Right ventricle myocardium inferior (tissue), 1 donor: ENCODE measurements around the gene RBPMS2. TPM values are rescaled to one million over a fixed set of nuclear protein-coding genes. Genes with fewer than 3 reads are reported as not detected.
"Not testable (repeated sequence)": the region's sequence is repeated elsewhere in the genome, so short reads cannot be mapped to it uniquely, and the experiment has no call there.

Source experiments
- ATAC-seq: fragments of 200-7000 bp; cut with Tn5 transposase; one replicate; pipeline ENCODE4 v1.9.1; 2020; ENCODE audit warnings: mild to moderate bottlenecking, moderate library complexity
- DNase-seq: peaks from one replicate; pipeline ENCODE4 v3.0.0; 2021; ENCODE audit errors: missing footprints
- intact Hi-C: fragments of 100-400 bp; cut with DNase I; formaldehyde crosslinking; loops from one replicate; pipeline ENCODE4 v1.11.0; 2022
- long read RNA-seq: library from polyadenylated mRNA; unstranded; transcript quantifications from one replicate; pipeline ENCODE4 v2.0.0, GENCODE V29; 2021
- total RNA-seq: library from RNA; stranded (reverse); fragmentation: NEBNext Ultra II Directional; extraction: Animal tissue kit (Norgen Biotek cat#: 25700); gene quantifications from one replicate; pipeline ENCODE4 v1.2.1, GENCODE V29; 2021
- donor health status: DM: no; HTN: yes; CAD: no; lungs with severe emphysema.

RBPMS2 gene
- 255 TPM for total RNA-seq
- long read RNA-seq, transcript RBPMS2-201 (8 exons, 2,008 nt) = major isoform, 80 of 135 reads
- long read RNA-seq, partial matches to known transcripts = 45 of 135 reads
- long read RNA-seq, other reads (novel, unspliced or antisense) = 10 of 135 reads

DNA sequence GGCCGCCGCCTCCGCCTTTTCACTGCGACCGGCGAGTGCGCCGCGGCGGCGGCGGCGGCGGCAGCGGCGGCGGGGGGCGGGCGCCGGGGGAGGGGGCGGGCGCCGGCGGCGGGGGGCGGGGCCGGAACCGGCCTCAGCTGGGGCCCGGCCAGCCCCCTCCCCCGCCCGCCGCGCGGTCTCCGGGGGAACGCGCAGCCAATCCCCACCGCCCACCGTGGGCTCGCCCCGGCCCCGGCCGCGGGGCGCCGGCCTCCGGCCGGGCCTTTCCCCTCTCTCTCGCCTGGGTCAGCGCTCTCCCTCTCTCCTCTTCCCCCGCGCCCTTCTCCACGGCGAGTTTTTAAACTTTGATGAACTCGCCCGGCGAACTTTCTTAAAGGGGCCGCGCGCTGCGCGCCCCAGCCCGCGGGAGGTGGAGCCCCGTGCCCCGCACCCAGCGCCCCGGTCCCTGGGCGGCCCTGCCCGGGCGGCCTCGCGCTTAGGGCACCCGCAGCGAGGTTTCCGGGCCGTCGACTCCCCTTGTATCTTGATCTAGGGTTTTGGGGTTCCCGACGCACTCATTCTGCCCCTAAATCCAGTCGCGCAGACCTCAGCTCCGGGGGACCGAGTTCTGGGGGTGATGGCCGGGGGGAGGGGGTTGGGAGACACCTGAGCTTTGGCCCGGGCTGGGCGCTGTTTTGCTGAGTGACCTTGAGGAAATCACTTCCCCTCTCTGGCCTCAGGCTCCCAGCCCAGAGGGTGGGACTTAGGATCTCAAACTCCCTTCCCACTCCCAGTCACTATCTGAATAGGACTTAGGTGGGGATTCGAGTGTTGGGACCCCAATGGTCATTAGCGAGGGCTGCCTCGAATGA lies at the start of gene RBPMS2:
Gene RBPMS2, minus strand, starts transcription at position 39 of the 851 bp plus-strand sequence. CDS start 270 bp downstream, outside the sequence.
- no peak for DNase-seq
- intact Hi-C loops = loop anchor here (5.0 kb wide), 1 partner anchor 33 kb away; no protein-coding TSS in a partner anchor
- ATAC-seq = peak; percentile 58

DNA sequence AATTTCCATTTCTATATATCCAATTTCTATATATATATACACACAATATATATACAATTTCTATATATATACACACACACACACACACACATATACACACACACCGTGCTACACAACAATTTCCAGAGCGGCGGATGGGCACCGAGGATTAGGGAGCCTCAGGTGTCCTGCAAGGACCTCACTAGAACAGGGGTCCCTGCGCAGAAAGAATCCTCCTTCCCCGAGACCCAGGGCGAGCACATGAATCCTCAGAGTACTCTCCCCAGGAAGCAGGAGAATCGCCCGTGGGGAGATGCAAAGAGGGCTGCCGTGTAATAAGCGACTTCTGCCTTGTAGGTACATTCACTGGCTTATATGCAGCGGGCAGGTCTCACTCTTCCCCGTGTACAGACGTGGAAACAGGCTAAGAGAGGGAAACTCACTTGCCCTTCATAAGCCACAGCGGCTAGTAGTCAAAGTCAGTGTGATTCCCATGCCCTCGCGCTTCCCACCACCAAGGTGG lies 49.6 kb upstream of the RBPMS2 start:
- intact Hi-C loops = no loop called here

DNA sequence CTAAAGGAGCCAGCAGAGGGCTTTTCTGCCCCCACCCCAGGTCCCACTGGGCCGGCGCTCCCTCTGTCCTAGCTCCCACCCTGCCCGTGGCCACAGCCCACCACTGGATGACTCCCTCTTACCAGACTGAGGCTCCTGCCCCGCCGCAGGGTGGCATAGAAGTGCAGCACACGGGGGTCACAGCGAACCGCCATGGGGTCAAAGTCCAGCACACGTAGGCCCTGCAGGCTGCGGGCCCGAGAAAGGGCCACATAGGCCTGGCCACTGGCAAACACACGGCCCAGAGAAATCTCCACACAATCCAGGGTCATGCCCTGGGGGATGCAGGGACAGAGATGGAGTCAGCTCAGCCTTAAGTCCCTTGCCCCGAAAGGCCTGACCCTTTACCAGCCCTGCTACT lies 41.1 kb upstream of the RBPMS2 start:
- no peak for ATAC-seq
- no peak for DNase-seq
- intact Hi-C loops = no loop called here

More for the DNA sequence above, 49.6 kb upstream of the RBPMS2 start:
- ATAC-seq (no peak), DNase-seq (no peak)

DNA sequence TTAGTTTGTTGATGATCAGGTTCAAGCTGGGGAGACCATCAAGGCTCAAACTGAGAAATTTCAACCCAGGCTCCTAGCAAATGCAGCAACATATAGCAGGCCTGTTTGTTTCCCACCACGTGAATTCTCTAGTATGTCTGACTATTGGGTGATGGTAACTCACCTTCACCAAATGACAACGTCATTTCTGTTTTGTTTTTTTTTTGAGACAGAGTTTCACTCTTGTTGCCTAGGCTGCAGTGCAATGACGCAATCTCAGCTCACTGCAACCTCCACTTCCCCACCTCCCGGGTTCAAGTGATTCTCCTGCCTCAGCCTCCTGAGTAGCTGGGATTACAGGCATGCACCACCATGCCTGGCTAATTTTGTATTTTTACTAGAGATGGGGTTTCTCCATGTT lies 39.6 kb upstream of the RBPMS2 start:
- intact Hi-C loops, ATAC-seq: not testable (repeated sequence)

DNA sequence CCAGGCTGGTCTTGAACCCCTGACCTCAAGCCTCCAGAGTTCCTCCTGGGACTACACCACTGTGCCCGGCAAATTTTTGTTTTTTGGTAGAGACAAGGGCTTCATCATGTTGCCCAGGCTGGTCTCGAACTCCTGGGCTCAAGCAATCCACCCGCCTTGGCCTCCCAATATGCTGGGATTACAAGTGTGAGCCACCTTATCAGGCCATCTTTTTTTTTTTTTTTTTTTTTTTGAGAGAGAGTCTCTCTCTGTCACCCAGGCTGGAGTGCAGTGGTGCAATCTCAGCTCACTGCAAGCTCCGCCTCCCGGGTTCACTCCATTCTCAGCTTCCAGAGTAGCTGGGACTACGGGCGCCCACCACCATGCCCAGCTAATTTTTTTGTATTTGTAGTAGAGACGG lies 38.9 kb upstream of the RBPMS2 start:
- DNase-seq, ATAC-seq, intact Hi-C loops: not testable (repeated sequence)

More for the DNA sequence above, 39.6 kb upstream of the RBPMS2 start:
- DNase-seq = not testable (repeated sequence)

DNA sequence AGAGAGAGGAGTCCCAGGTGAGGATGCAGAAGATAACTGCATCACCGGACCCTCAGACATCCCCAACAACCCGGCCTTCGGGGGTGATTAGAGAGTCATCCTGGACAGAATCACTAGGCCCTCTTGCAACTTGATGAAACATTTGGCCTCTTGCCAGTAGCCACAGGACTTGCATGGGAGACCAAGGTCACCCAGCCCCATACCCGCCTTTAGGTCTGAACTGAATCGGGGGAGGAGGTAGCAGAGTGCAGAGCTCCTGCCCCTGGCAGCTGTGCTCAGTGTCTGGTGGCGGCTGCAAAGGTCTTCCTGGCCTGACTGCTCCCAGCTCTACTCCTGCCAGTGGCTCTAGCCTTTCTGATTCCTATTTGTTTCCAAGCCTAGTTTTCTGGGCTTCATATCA lies 37.7 kb upstream of the RBPMS2 start:
- DNase-seq (no peak), ATAC-seq (peak; percentile 49)
- intact Hi-C loops = no loop called here

DNA sequence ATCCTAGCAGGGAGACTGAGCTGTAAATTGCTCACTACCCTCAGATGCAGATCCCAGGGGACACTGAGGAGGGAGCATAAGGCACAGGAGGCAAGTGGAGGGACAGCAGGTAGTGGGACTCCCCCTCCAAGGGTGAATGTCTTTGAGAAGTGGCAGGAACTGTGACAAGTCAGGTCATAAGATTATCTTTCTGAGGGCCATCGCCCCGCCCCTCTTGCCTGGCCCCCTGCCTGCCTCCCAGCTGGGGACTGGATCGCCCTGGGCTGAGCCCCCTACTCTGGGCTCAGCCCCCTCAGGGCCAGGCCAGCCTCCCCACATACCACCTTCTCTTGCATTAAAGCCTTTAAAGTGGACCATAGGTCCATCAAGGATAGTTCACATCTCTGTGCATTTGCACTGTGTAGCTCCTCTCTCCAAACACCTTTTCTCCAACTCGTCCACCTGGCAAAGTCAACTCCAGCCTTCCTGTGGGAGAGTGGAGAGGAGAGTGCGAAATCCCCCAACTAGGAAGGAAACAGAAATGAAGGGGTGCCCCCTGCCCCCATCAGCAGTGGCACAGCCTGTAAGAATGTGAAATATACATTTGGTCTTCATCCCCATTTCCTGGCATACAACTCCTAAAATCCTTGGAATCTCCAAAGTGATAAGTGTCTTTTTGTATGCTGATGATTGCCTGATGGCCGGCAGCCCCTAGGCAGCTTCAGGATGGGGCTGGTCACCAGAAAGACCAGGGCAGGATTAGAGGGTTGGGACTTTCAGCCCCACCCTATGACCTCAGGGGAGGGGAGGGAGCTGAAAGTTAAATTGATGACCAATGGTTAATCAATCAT lies 35.3 kb upstream of the RBPMS2 start:
- intact Hi-C loops = loop anchor here (2.0 kb wide), 3 partner anchors 70 to 124 kb away; no protein-coding TSS in a partner anchor
- DNase-seq (no peak), ATAC-seq (no peak)

DNA sequence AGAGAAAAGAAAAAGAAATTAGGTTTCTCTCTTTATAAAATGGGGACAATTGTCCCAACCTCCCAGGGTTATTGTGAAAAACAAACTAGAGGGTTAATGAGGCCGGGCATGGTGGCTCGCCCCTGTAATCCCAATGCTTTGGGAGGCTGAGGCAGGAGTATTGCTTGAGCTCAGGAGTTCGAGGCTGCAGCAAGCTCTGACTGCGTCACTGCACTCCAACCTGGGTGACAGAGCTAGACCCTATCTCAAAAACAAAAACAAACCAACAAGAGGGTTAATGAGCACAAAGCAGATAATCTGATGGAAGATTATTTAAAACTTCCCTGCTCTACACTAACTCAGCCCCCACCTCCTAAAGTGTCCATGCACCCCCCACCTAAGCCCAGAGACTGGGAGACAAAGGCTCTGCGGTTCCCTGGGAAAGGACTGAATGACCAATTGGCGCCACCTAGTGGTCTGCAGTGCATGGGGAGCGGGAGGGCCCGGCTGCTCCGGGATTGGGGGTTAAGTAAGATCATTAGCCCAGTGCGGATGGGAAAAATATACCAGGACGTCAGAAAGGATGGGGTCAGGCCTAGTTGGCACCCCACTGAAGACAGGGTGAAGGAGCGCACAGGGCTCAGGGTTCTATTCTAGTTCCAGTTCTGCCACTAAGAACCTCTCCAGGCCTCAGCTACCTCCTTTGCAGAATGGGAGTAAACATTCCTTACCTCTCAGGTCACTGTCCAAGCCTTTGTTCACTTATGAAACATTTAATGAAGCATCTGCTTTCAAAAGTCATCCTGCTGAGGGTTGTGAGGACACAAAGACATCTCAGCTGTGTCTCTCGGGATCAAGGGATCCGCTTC lies 34.5 kb upstream of the RBPMS2 start:
- DNase-seq (peak; percentile 88), ATAC-seq (peak; percentile 87)
- intact Hi-C loops = loop anchor here (2.0 to 5.0 kb wide), 4 partner anchors 38 to 123 kb away; no protein-coding TSS in a partner anchor

DNA sequence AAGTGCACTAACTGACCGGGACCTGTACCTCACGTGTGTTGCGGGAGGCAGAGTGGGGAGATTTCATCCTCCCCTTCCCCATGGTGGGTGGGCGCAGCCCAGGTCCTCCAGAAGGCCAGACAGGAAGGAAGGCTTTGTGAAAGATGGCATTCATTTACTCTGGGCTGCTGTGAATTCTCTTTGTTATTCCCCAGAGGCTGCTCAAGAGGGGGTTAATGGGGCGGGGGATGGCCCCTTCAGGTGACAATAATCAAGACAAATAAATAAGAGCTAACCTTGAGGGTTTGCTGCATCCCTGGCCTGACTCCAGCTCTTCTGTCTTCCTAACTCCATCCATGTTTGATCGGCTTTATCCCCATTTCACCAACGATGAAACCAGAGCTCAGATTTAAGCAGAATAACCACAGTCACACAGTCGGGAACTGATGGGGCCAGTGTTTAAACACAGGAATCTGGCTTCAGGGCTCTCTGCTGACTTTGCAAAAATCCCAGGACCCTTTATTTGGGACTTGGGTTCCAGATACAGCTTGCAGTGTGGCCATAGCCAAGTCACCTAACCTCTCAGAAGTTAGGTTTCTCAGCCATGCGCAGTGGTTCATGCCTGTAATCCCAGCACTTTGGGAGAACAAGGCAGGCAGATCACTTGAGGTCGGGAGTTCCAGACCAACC lies 33.5 kb upstream of the RBPMS2 start:
- ATAC-seq (no peak), DNase-seq (no peak)
- intact Hi-C loops = loop anchor here (5.0 kb wide), 1 partner anchor 37 kb away; no protein-coding TSS in a partner anchor

DNA sequence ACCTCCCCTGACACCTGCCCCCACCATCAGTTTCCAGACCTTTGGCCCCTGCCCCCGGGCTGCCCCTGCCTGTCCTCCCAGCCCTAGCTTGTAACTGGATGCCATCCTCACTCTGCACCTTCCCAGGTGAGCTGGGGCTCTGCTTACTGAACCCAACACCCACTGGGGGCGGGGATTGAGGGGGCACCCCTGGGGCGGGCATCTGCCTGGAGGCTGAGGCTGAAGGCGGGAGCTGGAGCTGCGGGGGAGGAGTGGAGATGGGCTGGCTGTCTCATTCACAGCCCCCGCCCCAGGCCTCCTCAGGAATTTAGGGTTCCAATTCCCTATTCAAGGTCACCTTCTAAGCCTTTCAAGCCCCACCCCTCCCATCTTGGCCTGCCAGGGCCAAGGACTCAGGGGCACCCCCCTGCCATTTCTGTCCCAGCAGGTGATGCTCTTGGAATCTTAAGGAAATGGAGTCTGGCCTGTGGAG lies 32.4 kb upstream of the RBPMS2 start:
- intact Hi-C loops = loop anchor here (5.0 kb wide), 1 partner anchor 35 kb away; no protein-coding TSS in a partner anchor
- no peak for DNase-seq
- no peak for ATAC-seq

DNA sequence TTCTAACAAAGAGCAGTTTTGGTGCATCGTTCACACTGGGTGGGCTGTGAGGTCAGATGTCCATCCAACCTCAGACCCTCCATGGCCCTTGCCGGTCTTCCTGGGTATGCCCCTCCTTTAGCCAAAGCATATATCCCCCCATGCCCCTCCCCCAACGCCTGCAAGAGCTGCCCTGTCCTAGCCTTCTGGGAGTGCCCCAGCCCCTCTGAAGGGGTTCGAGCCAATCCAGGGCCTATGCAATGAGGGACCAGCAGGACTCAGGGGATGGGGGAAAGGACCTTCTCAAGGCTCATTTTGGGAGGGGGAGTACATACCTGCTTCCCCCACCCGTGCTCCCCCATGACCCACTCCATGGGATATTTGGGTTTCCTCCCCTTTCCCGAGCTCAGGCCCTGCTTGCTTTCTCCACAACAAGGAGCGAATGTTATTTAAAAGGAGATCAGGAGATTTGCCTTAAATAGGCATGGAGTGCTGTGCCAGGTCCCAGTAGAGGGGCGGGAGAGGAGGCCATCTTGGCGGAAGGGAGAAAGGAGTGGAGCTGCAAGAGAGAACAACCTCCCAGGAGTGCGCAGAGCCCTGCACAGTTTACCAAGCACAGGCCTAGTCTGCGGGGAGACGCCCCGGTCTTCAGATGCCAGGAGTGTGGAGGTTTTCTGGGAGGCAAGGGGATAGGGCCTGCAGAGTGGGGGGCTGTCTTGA lies 31.8 kb upstream of the RBPMS2 start:
- DNase-seq = no peak
- ATAC-seq = no peak

DNA sequence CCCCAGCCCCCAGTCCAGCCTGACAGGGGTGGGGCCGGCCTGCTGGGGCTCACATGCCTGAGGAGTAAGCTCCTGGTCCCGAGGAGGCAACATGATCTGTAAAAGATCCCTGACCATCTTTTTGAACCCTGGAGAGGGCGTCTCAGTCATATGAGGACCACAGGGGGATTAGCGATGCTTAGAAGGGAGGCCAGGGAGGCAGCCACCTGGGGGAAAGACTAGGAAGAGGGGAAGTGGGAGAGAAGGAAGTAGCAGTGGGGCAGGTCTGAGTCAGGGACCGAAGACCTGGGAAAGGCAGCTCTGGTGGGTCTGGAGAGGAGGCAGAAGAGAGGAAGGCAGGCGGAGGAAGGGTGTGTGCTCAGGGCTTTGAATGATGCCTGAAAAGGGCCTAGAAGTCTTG lies 31.1 kb upstream of the RBPMS2 start:
- intact Hi-C loops = loop anchor here (5.0 kb wide), 1 partner anchor 34 kb away; no protein-coding TSS in a partner anchor
- no peak for DNase-seq
- no peak for ATAC-seq

More for the DNA sequence above, 31.8 kb upstream of the RBPMS2 start:
- intact Hi-C loops = loop anchor here (5.0 kb wide), 1 partner anchor 35 kb away; no protein-coding TSS in a partner anchor

DNA sequence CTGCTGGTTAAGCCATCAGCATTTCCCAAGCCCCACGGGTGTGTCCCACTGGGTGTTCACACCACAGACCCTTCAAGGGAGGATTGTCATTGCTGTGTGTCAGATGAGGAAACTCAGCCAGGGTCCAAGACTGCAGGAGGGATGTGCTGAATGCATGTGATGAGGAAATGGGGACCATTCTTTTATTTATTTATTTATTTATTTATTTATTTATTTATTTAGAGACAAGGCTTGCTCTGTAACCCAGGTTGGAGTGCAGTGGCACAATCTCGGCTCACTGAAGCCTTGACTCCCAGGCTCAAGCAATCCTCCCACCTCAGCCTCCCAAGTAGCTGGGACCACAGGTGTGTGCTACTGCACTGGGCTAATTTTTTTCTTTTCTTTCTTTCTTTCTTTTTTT lies 29.2 kb upstream of the RBPMS2 start:
- intact Hi-C loops = loop anchor here (5.0 kb wide), 1 partner anchor 32 kb away; no protein-coding TSS in a partner anchor
- no peak for DNase-seq
- no peak for ATAC-seq

DNA sequence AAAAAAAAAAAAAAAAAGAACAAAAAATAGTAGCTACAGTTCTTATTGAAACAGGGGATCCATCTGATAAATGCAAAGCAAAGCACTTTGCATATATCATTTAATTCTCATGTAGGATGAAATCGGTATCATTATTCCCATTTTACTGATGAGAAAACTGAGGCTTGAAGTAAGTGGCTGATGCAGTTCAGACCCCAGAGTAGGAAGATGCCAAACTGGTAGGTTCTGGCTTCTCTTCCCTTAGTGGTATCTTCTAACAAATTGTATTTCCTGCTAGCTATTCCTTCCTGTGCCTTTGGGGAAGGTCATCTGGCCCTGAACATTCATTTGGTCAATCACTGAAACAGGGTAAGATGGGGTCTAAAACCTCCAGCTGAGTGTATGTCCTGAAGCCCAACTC lies 28.1 kb upstream of the RBPMS2 start:
- no peak for ATAC-seq
- intact Hi-C loops = no loop called here
- DNase-seq = no peak

DNA sequence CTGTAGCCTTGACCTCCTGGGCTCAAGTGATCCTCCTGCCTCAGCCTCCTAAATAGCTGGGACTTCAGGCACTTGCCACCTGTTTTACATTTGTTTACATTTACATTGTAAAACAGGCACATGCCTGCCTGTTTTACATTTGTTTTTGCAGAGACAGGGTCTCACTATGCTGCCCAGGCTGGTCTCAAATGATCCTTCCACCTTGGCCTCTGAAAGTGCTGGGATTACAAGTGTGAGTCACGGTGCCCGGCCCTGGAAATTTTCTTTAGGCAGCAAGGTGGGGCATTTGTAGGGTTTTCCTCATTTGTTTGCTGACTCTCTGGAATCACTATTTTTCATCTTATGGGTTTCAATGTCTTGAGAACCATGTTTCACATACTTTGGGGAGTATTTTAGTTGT lies 25.1 kb upstream of the RBPMS2 start:
- ATAC-seq = no peak
- intact Hi-C loops = no loop called here

DNA sequence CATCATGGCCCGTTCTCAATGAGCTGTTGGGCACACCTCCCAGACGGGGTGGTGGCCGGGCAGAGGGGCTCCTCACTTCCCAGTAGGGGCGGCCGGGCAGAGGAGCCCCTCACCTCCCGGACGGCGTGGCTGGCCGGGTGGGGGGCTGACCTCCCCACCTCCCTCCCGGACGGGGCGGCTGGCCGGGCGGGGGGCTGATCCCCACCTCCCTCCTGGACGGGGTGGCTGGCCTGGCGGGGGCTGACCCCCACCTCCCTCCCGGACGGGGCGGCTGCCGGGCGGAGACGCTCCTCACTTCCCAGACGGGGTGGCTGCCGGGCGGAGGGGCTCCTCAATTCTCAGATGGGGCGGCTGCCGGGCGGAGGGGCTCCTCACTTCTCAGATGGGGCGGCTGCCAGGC lies 23.5 kb upstream of the RBPMS2 start:
- ATAC-seq, intact Hi-C loops, DNase-seq: not testable (repeated sequence)

More for the DNA sequence above, 25.1 kb upstream of the RBPMS2 start:
- DNase-seq = no peak
